ENCODE results near the gene CPLANE1.

CPLANE1 gene

DNA sequence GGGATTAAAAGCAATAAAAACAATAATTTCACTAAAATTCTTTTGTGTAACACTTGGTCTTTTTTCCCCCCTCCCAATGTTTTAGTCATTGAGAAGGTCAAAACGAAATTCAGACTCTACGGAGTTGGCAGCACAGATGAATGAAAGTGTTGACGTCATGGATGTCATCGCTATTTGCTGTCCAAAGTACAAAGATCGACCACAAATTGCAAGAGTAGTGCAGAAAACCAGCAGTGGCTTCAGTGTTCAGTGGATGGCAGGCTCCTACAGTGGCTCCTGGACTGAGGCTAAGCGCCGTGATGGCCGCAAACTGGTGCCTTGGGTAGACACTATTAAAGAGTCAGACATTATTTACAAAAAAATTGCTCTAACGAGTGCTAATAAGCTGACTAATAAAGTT is 184.7 kb downstream of the CPLANE1 start:
- no peak for DNase-seq (ENCODE audit: low read depth)

GRCh38 chr5:37063739-37064138 is 185.4 kb downstream of the CPLANE1 start:
- no peak for DNase-seq (ENCODE audit: low read depth)

GRCh38 chr5:37060030-37060429 is 189.1 kb downstream of the CPLANE1 start:
- DNase-seq (ENCODE audit: low read depth), result no peak

DNA sequence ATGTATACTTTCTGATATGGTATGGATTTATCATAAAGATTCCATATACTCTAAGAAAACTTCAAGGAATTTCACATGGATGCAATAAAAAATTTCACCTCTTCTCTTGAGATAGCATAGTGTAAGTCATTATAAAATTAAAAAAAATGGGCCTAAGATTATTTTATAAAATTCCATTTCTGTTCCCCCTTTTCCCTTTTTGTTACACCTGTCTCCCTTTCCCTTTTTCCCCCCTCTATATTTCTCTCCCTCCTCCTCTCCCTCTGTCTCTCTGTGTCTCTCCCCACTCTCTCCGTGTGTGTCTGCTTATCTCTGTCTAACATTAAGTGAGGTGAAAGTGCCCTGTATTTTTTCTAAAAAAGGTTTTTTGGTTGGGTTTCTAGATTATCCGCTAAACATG is 192.4 kb downstream of the CPLANE1 start:
- no peak for DNase-seq (ENCODE audit: low read depth)

Data from GM04504 (cell line).